Retinal pigment epithelial cell (primary cell): ENCODE results near the gene SSC5D.

ENCODE experiments used
- DNase-seq: peaks from one replicate; pipeline ENCODE4 v3.0.0-alpha.2; 2010; ENCODE audit warnings: low read depth
- H3K4me3 ChIP-seq: 2 replicates; pipeline ENCODE4 v1.5.1; 2011; ENCODE audit warnings: mild to moderate bottlenecking, low read length, control low read depth, moderate library complexity
- CTCF ChIP-seq: conservative IDR thresholded peaks from 2 replicates; pipeline ENCODE4 v1.5.1; 2011; ENCODE audit warnings: low read depth, low read length, control low read depth, inconsistent platforms

The SSC5D gene

GRCh38 chr19:55544014-55544413 lies 55.8 kb downstream of the SSC5D start:
- H3K4me3 ChIP-seq: no peak overlapping the region
- no peak for DNase-seq
- no peak for TF ChIP-seq CTCF

GRCh38 chr19:55544776-55545439 lies 56.7 kb downstream of the SSC5D start:
- TF ChIP-seq CTCF: no peak
- H3K4me3 ChIP-seq: no peak overlapping the region

GRCh38 chr19:55545443-55545842 lies 57.2 kb downstream of the SSC5D start, which contains the start of gene SBK3:
SBK3 (minus strand) TSS chr19:55545543; CDS start chr19:55545543, 0 bp downstream.
- DNase-seq: no peak
- no peak within 1 kb of the TSS for H3K4me3 ChIP-seq
- TF ChIP-seq CTCF: no peak

More at GRCh38 chr19:55544776-55545439, 56.7 kb downstream of the SSC5D start:
- no peak for DNase-seq

- no peak for TF ChIP-seq CTCF
- no peak overlapping the region for H3K4me3 ChIP-seq
- no peak for DNase-seq
Measured at GRCh38 chr19:55546011-55546410, 57.8 kb downstream of the SSC5D start.

- TF ChIP-seq CTCF: no peak
- DNase-seq: no peak
- H3K4me3 ChIP-seq: no peak overlapping the region
Measured at GRCh38 chr19:55546822-55547614, 58.8 kb downstream of the SSC5D start.

GRCh38 chr19:55549500-55550320 lies 61.5 kb downstream of the SSC5D start:
- DNase-seq: peak; percentile 68
- no peak for TF ChIP-seq CTCF
- peak overlapping the region; percentile 4 for H3K4me3 ChIP-seq
